ENCODE measurements around the gene FAM156B. TPM values are rescaled to one million over a fixed set of nuclear protein-coding genes. Genes with fewer than 3 reads are reported as not detected.
A peak's percentile ranks its signal among the peaks of the same experiment; 100 is the strongest.
"Not testable (repeated sequence)": the region's sequence is repeated elsewhere in the genome, so short reads cannot be mapped to it uniquely, and the experiment has no call there.

The FAM156B gene
- total and polyA plus RNA-seq, 2 donors (not counting 1 experiment from before 2014, with no cell fraction given), result 11.4 to 12.6 TPM

GRCh38 chrX:52933976-52934703 is 37.0 kb downstream of the FAM156B start:
- H4K20me1 ChIP-seq (ENCODE audit: control insufficient read depth, extremely low read depth, insufficient read depth, low read length), result no peaks in the 10 kb centered on the region
- peak overlapping the region; percentile 72 for H2AFZ ChIP-seq (ENCODE audit: low read length)
- no peaks in the 10 kb centered on the region for H3K79me2 ChIP-seq (ENCODE audit: control insufficient read depth, insufficient read depth, low read length)
- H3K27ac ChIP-seq (ENCODE audit: insufficient read depth, low read length), result peak overlapping the region; percentile 97
- H3K4me1 ChIP-seq (ENCODE audit: control insufficient read depth, extremely low read depth, insufficient read depth, low read length), result no peaks in the 10 kb centered on the region
- H3K9ac ChIP-seq (ENCODE audit: insufficient read depth, low read length), result peak overlapping the region; percentile 62
- H3K9me3 ChIP-seq (ENCODE audit: control insufficient read depth, insufficient read depth, low read depth, low read length), result no peaks in the 10 kb centered on the region
- TF ChIP-seq EZH2 (IDR thresholded peaks at IDR 0.05; ENCODE audit: low read length, missing control alignments) (no peak), CTCF (conservative IDR thresholded peaks at IDR 0.05 in 1 of 2, IDR thresholded peaks at IDR 0.05 in 1 of 2; ENCODE audit: low read depth in 1 of 2, low read length in 2 of 2) (no peak)
- DNase-seq (ENCODE audit: low read depth in 2 of 2), result no peak
- no peaks in the 10 kb centered on the region for H3K27me3 ChIP-seq (ENCODE audit: control insufficient read depth, insufficient read depth, low read length)
- peak overlapping the region; percentile 90 for H3K4me2 ChIP-seq (ENCODE audit: extremely low read depth, insufficient read depth, low read length)
- H3K4me3 ChIP-seq (replicated peaks in 1 of 4; ENCODE audit: control extremely low read depth in 1 of 4, insufficient read depth in 1 of 4, low read depth in 3 of 4, low read length in 4 of 4), result peak overlapping the region; percentile 66 to 83 (median 70)
- H3K36me3 ChIP-seq (ENCODE audit: control insufficient read depth, insufficient read depth, low read length), result no peaks in the 10 kb centered on the region

GRCh38 chrX:52934704-52935469 is 37.8 kb downstream of the FAM156B start:
- no peaks in the 10 kb centered on the region for H3K9me3 ChIP-seq (ENCODE audit: control insufficient read depth, insufficient read depth, low read depth, low read length)
- H3K27me3 ChIP-seq (ENCODE audit: control insufficient read depth, insufficient read depth, low read length), result no peaks in the 10 kb centered on the region
- H3K27ac ChIP-seq (ENCODE audit: insufficient read depth, low read length), result peak overlapping the region; percentile 97
- H2AFZ ChIP-seq (ENCODE audit: low read length), result peak overlapping the region; percentile 83
- no peaks in the 10 kb centered on the region for H3K36me3 ChIP-seq (ENCODE audit: control insufficient read depth, insufficient read depth, low read length)
- H3K9ac ChIP-seq (ENCODE audit: insufficient read depth, low read length), result peak overlapping the region; percentile 83
- no peaks in the 10 kb centered on the region for H3K4me1 ChIP-seq (ENCODE audit: control insufficient read depth, extremely low read depth, insufficient read depth, low read length)
- H3K4me2 ChIP-seq (ENCODE audit: extremely low read depth, insufficient read depth, low read length), result peak overlapping the region; percentile 97
- H4K20me1 ChIP-seq (ENCODE audit: control insufficient read depth, extremely low read depth, insufficient read depth, low read length), result no peaks in the 10 kb centered on the region
- H3K4me3 ChIP-seq (replicated peaks in 1 of 4; ENCODE audit: control extremely low read depth in 1 of 4, insufficient read depth in 1 of 4, low read depth in 3 of 4, low read length in 4 of 4), result peak overlapping the region; percentile 66 to 83 (median 70)
- peak; percentile 94 to 96 for DNase-seq (ENCODE audit: low read depth in 2 of 2)
- H3K79me2 ChIP-seq (ENCODE audit: control insufficient read depth, insufficient read depth, low read length), result no peaks in the 10 kb centered on the region
- TF ChIP-seq EZH2 (IDR thresholded peaks at IDR 0.05; ENCODE audit: low read length, missing control alignments) (no peak), CTCF (conservative IDR thresholded peaks at IDR 0.05 in 1 of 2, IDR thresholded peaks at IDR 0.05 in 1 of 2; ENCODE audit: low read depth in 1 of 2, low read length in 2 of 2) (peak; percentile 65 to 76)

- H3K9me3 ChIP-seq (ENCODE audit: control insufficient read depth, insufficient read depth, low read depth, low read length); H3K27me3 ChIP-seq (ENCODE audit: control insufficient read depth, insufficient read depth, low read length); H3K4me1 ChIP-seq (ENCODE audit: control insufficient read depth, extremely low read depth, insufficient read depth, low read length); H3K36me3 ChIP-seq (ENCODE audit: control insufficient read depth, insufficient read depth, low read length); H4K20me1 ChIP-seq (ENCODE audit: control insufficient read depth, extremely low read depth, insufficient read depth, low read length); H3K79me2 ChIP-seq (ENCODE audit: control insufficient read depth, insufficient read depth, low read length); DNase-seq (ENCODE audit: low read depth in 2 of 2): not testable (repeated sequence)
- peak overlapping the region; percentile 97 for H3K4me2 ChIP-seq (ENCODE audit: extremely low read depth, insufficient read depth, low read length)
- H3K4me3 ChIP-seq (replicated peaks in 1 of 4; ENCODE audit: control extremely low read depth in 1 of 4, insufficient read depth in 1 of 4, low read depth in 3 of 4, low read length in 4 of 4), result peak overlapping the region; percentile 66 to 70 (median 68)
- H3K27ac ChIP-seq (ENCODE audit: insufficient read depth, low read length), result peak overlapping the region; percentile 97
- H2AFZ ChIP-seq (ENCODE audit: low read length), result peak overlapping the region; percentile 35
- H3K9ac ChIP-seq (ENCODE audit: insufficient read depth, low read length), result peak overlapping the region; percentile 65
Observed at GRCh38 chrX:52935470-52935784, 38.3 kb downstream of the FAM156B start.

- H2AFZ ChIP-seq (ENCODE audit: low read length); H3K9ac ChIP-seq (ENCODE audit: insufficient read depth, low read length); H3K27ac ChIP-seq (ENCODE audit: insufficient read depth, low read length); H3K4me3 ChIP-seq (replicated peaks in 1 of 4; ENCODE audit: control extremely low read depth in 1 of 4, insufficient read depth in 1 of 4, low read depth in 3 of 4, low read length in 4 of 4); H3K9me3 ChIP-seq (ENCODE audit: control insufficient read depth, insufficient read depth, low read depth, low read length); H3K79me2 ChIP-seq (ENCODE audit: control insufficient read depth, insufficient read depth, low read length); H3K36me3 ChIP-seq (ENCODE audit: control insufficient read depth, insufficient read depth, low read length); H4K20me1 ChIP-seq (ENCODE audit: control insufficient read depth, extremely low read depth, insufficient read depth, low read length); H3K4me1 ChIP-seq (ENCODE audit: control insufficient read depth, extremely low read depth, insufficient read depth, low read length); H3K27me3 ChIP-seq (ENCODE audit: control insufficient read depth, insufficient read depth, low read length); H3K4me2 ChIP-seq (ENCODE audit: extremely low read depth, insufficient read depth, low read length); DNase-seq (ENCODE audit: low read depth in 2 of 2): not testable (repeated sequence)
Observed at GRCh38 chrX:52940704-52941103, 43.6 kb downstream of the FAM156B start.

GRCh38 chrX:52941728-52942127 is 44.6 kb downstream of the FAM156B start:
- not testable (repeated sequence) for H3K79me2 ChIP-seq (ENCODE audit: control insufficient read depth, insufficient read depth, low read length); H3K27ac ChIP-seq (ENCODE audit: insufficient read depth, low read length); H3K4me3 ChIP-seq (replicated peaks in 1 of 4; ENCODE audit: control extremely low read depth in 1 of 4, insufficient read depth in 1 of 4, low read depth in 3 of 4, low read length in 4 of 4); H3K27me3 ChIP-seq (ENCODE audit: control insufficient read depth, insufficient read depth, low read length); H3K4me2 ChIP-seq (ENCODE audit: extremely low read depth, insufficient read depth, low read length); DNase-seq (ENCODE audit: low read depth in 2 of 2); H3K9me3 ChIP-seq (ENCODE audit: control insufficient read depth, insufficient read depth, low read depth, low read length); H3K36me3 ChIP-seq (ENCODE audit: control insufficient read depth, insufficient read depth, low read length); H2AFZ ChIP-seq (ENCODE audit: low read length); H4K20me1 ChIP-seq (ENCODE audit: control insufficient read depth, extremely low read depth, insufficient read depth, low read length); H3K9ac ChIP-seq (ENCODE audit: insufficient read depth, low read length); H3K4me1 ChIP-seq (ENCODE audit: control insufficient read depth, extremely low read depth, insufficient read depth, low read length)

Data from fibroblast of lung (primary cell).